GM19328 (cell line): Measurements from ENCODE around the gene ATOH8.
"Not testable (repeated sequence)": the region's sequence is repeated elsewhere in the genome, so short reads cannot be mapped to it uniquely, and the experiment has no call there.

Experiments
- ATAC-seq: cut with Tn5 transposase; IDR thresholded peaks from one replicate; pipeline ENCODE4 v1.9.1; 2021; ENCODE audit warnings: mild to moderate bottlenecking, moderate library complexity; ENCODE audit not compliant: unreplicated experiment

ATOH8 gene

GRCh38 chr2:85826990-85827878 lies 73.4 kb downstream of the ATOH8 start:
- no peak for ATAC-seq

DNA sequence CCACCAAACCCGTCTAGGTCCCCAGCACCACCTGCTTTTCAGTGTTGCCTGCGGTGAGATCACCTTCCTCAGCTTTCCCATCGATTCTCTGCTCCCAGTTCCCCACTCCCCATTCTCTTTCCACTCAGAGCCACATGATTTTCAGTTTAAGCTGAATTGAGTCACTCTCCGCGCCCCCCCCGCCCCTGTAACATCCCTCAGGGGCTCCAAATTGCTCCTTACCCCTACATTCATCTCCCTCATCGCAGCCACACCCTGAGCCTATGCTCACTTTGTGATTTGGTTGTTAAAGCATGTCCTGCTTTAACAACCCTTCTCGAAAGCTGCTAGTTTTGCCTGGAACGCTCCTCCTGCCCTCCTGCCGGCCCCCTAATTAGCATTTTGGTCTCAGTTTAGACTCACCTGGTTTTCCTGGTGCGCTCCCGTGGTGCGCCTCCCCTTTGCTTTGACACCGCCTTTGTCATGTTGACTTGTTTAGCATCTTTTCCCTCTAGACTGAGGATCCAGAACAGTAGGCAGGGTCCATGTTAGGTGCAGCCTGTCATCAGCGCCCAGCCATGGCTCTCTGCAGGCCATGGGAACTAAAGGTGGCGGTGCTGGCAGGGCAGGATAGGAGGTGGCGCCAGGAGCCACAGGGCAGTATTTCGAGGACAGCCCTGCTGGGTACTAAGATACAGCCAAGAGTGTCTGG lies 74.2 kb downstream of the ATOH8 start:
- ATAC-seq, result no peak

GRCh38 chr2:85828725-85829124 lies 74.9 kb downstream of the ATOH8 start:
- no peak for ATAC-seq

GRCh38 chr2:85829394-85829793 lies 75.6 kb downstream of the ATOH8 start:
- not testable (repeated sequence) for ATAC-seq

- no peak for ATAC-seq
Measured at GRCh38 chr2:85830645-85831044, 76.9 kb downstream of the ATOH8 start.

GRCh38 chr2:85831735-85832134 lies 77.9 kb downstream of the ATOH8 start:
- ATAC-seq, result no peak

GRCh38 chr2:85834466-85834865 lies 80.7 kb downstream of the ATOH8 start:
- ATAC-seq, result no peak
